ENCODE data around the gene EDN2.

EDN2 gene

DNA sequence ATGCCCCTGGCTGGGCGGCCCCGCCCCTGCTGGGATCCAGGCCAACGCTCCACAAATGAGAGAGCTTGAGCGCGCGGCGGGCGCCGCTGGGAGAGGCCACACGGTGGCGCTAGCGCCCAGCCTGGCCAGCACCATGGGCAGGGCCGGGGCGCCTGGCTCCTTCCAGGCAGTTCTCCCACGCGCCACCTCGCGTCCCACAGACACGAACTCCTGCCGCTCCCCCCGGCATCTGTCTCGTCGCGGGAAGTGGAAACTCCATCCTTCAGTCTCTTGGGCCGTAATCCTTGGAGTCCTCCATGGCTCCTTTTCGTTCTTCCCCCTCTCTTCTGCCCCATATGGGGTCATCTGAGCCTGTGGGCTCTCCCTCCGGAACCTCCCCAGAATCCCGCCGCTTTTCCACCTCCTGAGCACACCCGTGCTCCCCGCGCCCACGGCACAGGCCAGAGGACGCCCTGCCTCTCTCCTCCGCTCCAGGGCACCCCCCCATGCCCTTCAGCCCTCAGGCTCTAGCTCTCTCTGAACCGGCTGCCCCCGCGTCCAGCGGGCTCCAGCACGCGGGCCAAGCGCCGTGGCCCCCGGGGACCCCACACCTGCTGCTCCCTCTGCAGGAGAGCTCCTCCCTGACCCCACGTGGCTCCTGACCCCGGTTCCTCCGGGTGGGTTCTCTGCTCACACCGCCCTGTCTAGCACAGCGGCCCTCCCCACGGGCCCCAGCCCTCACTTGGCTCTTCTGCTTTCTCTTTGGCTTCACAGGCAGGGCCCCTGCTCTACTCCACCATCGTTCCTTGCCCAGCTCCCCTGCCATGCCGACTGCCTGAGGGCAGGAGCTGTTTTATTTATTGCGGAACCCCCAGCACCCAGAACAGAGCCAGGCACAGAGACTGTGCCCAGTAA lies 31.9 kb upstream of the EDN2 start:
- H3K9me2 ChIP-seq (replicated peaks; ENCODE audit: insufficient read depth, low read length): no peaks in the 10 kb centered on the region
- peak overlapping the region; percentile 53 for H3K4me2 ChIP-seq (ENCODE audit: low read depth, low read length, poor library complexity, severe bottlenecking)
- peak overlapping the region; percentile 52 for H3K9ac ChIP-seq (ENCODE audit: low read length)
- H3K27ac ChIP-seq (ENCODE audit: low read depth, low read length): peak overlapping the region; percentile 90
- peaks cover 25% of the 10 kb centered on the region for H3F3A ChIP-seq (ENCODE audit: insufficient read depth)
- H3K9me3 ChIP-seq (ENCODE audit: insufficient read depth, low read length): no peaks in the 10 kb centered on the region
- TF ChIP-seq, protein P1, sequence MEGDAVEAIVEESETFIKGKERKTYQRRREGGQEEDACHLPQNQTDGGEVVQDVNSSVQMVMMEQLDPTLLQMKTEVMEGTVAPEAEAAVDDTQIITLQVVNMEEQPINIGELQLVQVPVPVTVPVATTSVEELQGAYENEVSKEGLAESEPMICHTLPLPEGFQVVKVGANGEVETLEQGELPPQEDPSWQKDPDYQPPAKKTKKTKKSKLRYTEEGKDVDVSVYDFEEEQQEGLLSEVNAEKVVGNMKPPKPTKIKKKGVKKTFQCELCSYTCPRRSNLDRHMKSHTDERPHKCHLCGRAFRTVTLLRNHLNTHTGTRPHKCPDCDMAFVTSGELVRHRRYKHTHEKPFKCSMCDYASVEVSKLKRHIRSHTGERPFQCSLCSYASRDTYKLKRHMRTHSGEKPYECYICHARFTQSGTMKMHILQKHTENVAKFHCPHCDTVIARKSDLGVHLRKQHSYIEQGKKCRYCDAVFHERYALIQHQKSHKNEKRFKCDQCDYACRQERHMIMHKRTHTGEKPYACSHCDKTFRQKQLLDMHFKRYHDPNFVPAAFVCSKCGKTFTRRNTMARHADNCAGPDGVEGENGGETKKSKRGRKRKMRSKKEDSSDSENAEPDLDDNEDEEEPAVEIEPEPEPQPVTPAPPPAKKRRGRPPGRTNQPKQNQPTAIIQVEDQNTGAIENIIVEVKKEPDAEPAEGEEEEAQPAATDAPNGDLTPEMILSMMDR (IDR thresholded peaks at IDR 0.05; ENCODE audit: insufficient read depth, low read length, poor library complexity, severe bottlenecking): peak; percentile 76
- TF ChIP-seq EZH2phosphoT487 (conservative IDR thresholded peaks at IDR 0.05; ENCODE audit: low read length): no peak
- peak overlapping the region; percentile 4 for H3K4me3 ChIP-seq (ENCODE audit: insufficient read depth, low read length, poor library complexity, severe bottlenecking)
- no peaks in the 10 kb centered on the region for H3K36me3 ChIP-seq (ENCODE audit: low read length)
- no peaks in the 10 kb centered on the region for H3K79me2 ChIP-seq (ENCODE audit: insufficient read depth, low read length)
- H4K20me1 ChIP-seq (ENCODE audit: low read depth, low read length): no peaks in the 10 kb centered on the region
- H3K27me3 ChIP-seq (ENCODE audit: low read length): no peaks in the 10 kb centered on the region
- peak overlapping the region; percentile 43 for H2AFZ ChIP-seq (ENCODE audit: low read depth, low read length, severe bottlenecking)

DNA sequence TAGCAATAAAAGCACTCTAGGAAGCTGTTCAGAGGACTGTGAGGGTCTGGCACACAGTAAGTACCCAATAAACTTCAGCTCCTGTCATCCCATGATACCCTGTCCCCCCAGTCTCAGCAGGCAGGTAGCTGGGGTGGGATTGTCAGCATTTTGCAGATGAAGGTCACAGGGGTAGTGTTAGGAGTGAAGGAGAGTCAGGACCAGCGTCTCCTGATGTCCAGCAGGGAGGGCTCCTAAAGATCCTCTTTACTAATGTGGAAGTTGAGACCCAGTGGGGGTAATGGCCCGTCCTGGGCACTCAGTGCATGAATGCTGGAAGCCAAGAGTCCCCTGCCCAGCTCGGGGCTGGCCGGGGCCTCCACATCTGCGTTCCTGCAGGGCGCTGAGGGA lies 31.3 kb upstream of the EDN2 start:
- Histone ChIP-seq H2AFZ (ENCODE audit: low read depth, low read length, severe bottlenecking) (no peak overlapping the region), H3K9ac (ENCODE audit: low read length) (no peak overlapping the region), H3K9me2 (replicated peaks; ENCODE audit: insufficient read depth, low read length) (no peaks in the 10 kb centered on the region), H3K9me3 (ENCODE audit: insufficient read depth, low read length) (no peaks in the 10 kb centered on the region), H3K4me2 (ENCODE audit: low read depth, low read length, poor library complexity, severe bottlenecking) (no peak overlapping the region), H3K27ac (ENCODE audit: low read depth, low read length) (no peak overlapping the region), H3K36me3 (ENCODE audit: low read length) (no peaks in the 10 kb centered on the region), H3K4me3 (ENCODE audit: insufficient read depth, low read length, poor library complexity, severe bottlenecking) (no peak overlapping the region), H4K20me1 (ENCODE audit: low read depth, low read length) (no peaks in the 10 kb centered on the region), H3K79me2 (ENCODE audit: insufficient read depth, low read length) (no peaks in the 10 kb centered on the region), H3K27me3 (ENCODE audit: low read length) (no peaks in the 10 kb centered on the region), H3F3A (ENCODE audit: insufficient read depth) (peaks cover 25% of the 10 kb centered on the region)
- no peak for TF ChIP-seq EZH2phosphoT487 (conservative IDR thresholded peaks at IDR 0.05; ENCODE audit: low read length)
- TF ChIP-seq, protein P1 (IDR thresholded peaks at IDR 0.05; ENCODE audit: insufficient read depth, low read length, poor library complexity, severe bottlenecking): no peak

DNA sequence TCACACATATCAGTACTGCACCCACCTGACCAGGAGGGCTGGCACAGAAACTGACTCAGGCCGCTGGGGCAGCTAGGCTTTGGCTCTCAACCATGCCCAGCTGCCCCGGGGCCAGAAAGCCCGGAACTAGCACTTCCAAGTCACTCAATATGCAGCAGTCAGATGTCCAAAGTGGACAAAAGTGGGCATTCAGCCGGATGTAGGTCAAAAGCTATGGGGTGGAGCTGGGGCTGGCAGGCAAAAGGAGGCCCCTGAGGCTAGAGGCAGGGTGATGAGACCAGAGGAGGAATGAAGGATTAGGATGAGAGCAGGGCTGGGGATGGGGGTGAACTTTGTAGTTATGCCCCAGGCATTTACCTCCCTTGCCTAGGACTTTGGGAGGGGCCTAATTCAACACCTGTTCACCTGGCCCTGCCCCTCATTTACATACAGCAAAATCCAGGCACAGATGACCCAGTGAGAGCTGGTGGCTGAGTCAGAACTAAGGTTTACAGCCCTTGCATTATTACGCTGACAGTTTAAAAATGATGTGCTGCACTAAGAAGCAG lies 30.7 kb upstream of the EDN2 start:
- H3K9me3 ChIP-seq (ENCODE audit: insufficient read depth, low read length): no peaks in the 10 kb centered on the region
- no peaks in the 10 kb centered on the region for H3K27me3 ChIP-seq (ENCODE audit: low read length)
- no peaks in the 10 kb centered on the region for H3K79me2 ChIP-seq (ENCODE audit: insufficient read depth, low read length)
- H3K9ac ChIP-seq (ENCODE audit: low read length): no peak overlapping the region
- no peaks in the 10 kb centered on the region for H3K36me3 ChIP-seq (ENCODE audit: low read length)
- TF ChIP-seq, protein P1 (IDR thresholded peaks at IDR 0.05; ENCODE audit: insufficient read depth, low read length, poor library complexity, severe bottlenecking): no peak
- TF ChIP-seq EZH2phosphoT487 (conservative IDR thresholded peaks at IDR 0.05; ENCODE audit: low read length): no peak
- H4K20me1 ChIP-seq (ENCODE audit: low read depth, low read length): no peaks in the 10 kb centered on the region
- H3K4me2 ChIP-seq (ENCODE audit: low read depth, low read length, poor library complexity, severe bottlenecking): no peak overlapping the region
- no peaks in the 10 kb centered on the region for H3K9me2 ChIP-seq (replicated peaks; ENCODE audit: insufficient read depth, low read length)
- no peak overlapping the region for H3K4me3 ChIP-seq (ENCODE audit: insufficient read depth, low read length, poor library complexity, severe bottlenecking)
- H3K27ac ChIP-seq (ENCODE audit: low read depth, low read length): no peak overlapping the region
- H2AFZ ChIP-seq (ENCODE audit: low read depth, low read length, severe bottlenecking): no peak overlapping the region
- H3F3A ChIP-seq (ENCODE audit: insufficient read depth): peaks cover 25% of the 10 kb centered on the region
